ENCODE data around the gene STON2. TPM values are rescaled to one million over a fixed set of nuclear protein-coding genes. Genes with fewer than 3 reads are reported as not detected.
A peak's percentile ranks its signal among the peaks of the same experiment; 100 is the strongest.

The STON2 gene
- total RNA-seq, 4 donors from 2014 or later = 12.5 to 21.8 (median 16.1) TPM

- no peak for DNase-seq (ENCODE audit: low spot score in 2 of 2)
- WGBS, 2 donors = 74 to 79% methylated on average over 2 of the region's 2 CpGs
- TF ChIP-seq CTCF (IDR thresholded peaks at IDR 0.05) (no peak), POLR2A (IDR thresholded peaks at IDR 0.05) (no peak)
- intact Hi-C loops (cut with DNase I; ENCODE audit: low total_unique reads) = no loop called here
- H3K4me3 ChIP-seq (ENCODE audit: low read depth, poor library complexity, severe bottlenecking) = no peak overlapping the region
Observed at GRCh38 chr14:81272317-81272716, 127.8 kb downstream of the STON2 start.

- intact Hi-C loops (cut with DNase I; ENCODE audit: low total_unique reads) = loop anchor here (5.0 kb wide), 1 partner anchor 182 kb away; no protein-coding TSS in a partner anchor
- H3K4me3 ChIP-seq (ENCODE audit: low read depth, poor library complexity, severe bottlenecking) = no peak overlapping the region
- DNase-seq (ENCODE audit: low spot score in 2 of 2) = no peak
- TF ChIP-seq POLR2A (IDR thresholded peaks at IDR 0.05) = no peak
- no peak for TF ChIP-seq CTCF (IDR thresholded peaks at IDR 0.05)
- 80 to 82% methylated on average over 3 of the region's 3 CpGs for WGBS, 2 donors
Observed at GRCh38 chr14:81269979-81270375, 130.1 kb downstream of the STON2 start.

- 48 to 51% methylated on average over 7 of the region's 7 CpGs for WGBS, 2 donors
- DNase-seq (ENCODE audit: low spot score in 2 of 2) = peak in 1 of 2 donors; percentile 55
- H3K4me3 ChIP-seq (ENCODE audit: low read depth, poor library complexity, severe bottlenecking) = no peak overlapping the region
- intact Hi-C loops (cut with DNase I; ENCODE audit: low total_unique reads) = loop anchor here (5.0 kb wide), 1 partner anchor 183 kb away; no protein-coding TSS in a partner anchor
- TF ChIP-seq POLR2A (IDR thresholded peaks at IDR 0.05) (no peak), CTCF (IDR thresholded peaks at IDR 0.05) (peak in 1 of 3 donors; percentile 73)
Observed at GRCh38 chr14:81269100-81269978, 130.8 kb downstream of the STON2 start.

GRCh38 chr14:81268016-81268416 lies 132.1 kb downstream of the STON2 start:
- intact Hi-C loops (cut with DNase I; ENCODE audit: low total_unique reads) = loop anchor here (5.0 kb wide), 1 partner anchor 184 kb away; no protein-coding TSS in a partner anchor
- no peak overlapping the region for H3K4me3 ChIP-seq (ENCODE audit: low read depth, poor library complexity, severe bottlenecking)
- no peak for DNase-seq (ENCODE audit: low spot score in 2 of 2)
- TF ChIP-seq CTCF (IDR thresholded peaks at IDR 0.05) (no peak), POLR2A (IDR thresholded peaks at IDR 0.05) (no peak)
- WGBS, 2 donors = 47 to 56% methylated on average over 3 of the region's 3 CpGs

GRCh38 chr14:81265636-81266169 lies 134.4 kb downstream of the STON2 start:
- intact Hi-C loops (cut with DNase I; ENCODE audit: low total_unique reads) = loop anchor here (5.0 kb wide), 1 partner anchor 187 kb away; no protein-coding TSS in a partner anchor
- WGBS, 2 donors = 75 to 80% methylated on average over 3 of the region's 3 CpGs
- DNase-seq (ENCODE audit: low spot score in 2 of 2) = no peak
- H3K4me3 ChIP-seq (ENCODE audit: low read depth, poor library complexity, severe bottlenecking) = no peak overlapping the region
- TF ChIP-seq CTCF (IDR thresholded peaks at IDR 0.05) (no peak), POLR2A (IDR thresholded peaks at IDR 0.05) (no peak)
